Measurements from ENCODE around the gene CGB1.
"Not testable (repeated sequence)": the region's sequence is repeated elsewhere in the genome, so short reads cannot be mapped to it uniquely, and the experiment has no call there.

Gene CGB1

GRCh38 chr19:49020931-49021895 lies 15.5 kb downstream of the CGB1 start:
- DNase-seq (ENCODE audit: low read depth) = peak; percentile 54

GRCh38 chr19:49020342-49020741 lies 16.4 kb downstream of the CGB1 start:
- DNase-seq (ENCODE audit: low read depth) = no peak

- DNase-seq (ENCODE audit: low read depth) = no peak
Observed at GRCh38 chr19:49019242-49019932, 17.3 kb downstream of the CGB1 start.

GRCh38 chr19:49018388-49019241 lies 18.1 kb downstream of the CGB1 start:
- not testable (repeated sequence) for DNase-seq (ENCODE audit: low read depth)

GRCh38 chr19:49017666-49018351 lies 18.9 kb downstream of the CGB1 start:
- DNase-seq (ENCODE audit: low read depth) = peak; percentile 31

- no peak for DNase-seq (ENCODE audit: low read depth)
Observed at GRCh38 chr19:49017041-49017665, 19.5 kb downstream of the CGB1 start, which contains the start of gene LHB. Gene LHB, minus strand, starts transcription at chr19:49017091. Its CDS starts 10 bp downstream, at chr19:49017081.

GRCh38 chr19:49016067-49016839 lies 20.4 kb downstream of the CGB1 start:
- no peak for DNase-seq (ENCODE audit: low read depth)

GRCh38 chr19:49014870-49015255 lies 21.8 kb downstream of the CGB1 start:
- no peak for DNase-seq (ENCODE audit: low read depth)

GRCh38 chr19:49014123-49014869 lies 22.4 kb downstream of the CGB1 start:
- no peak for DNase-seq (ENCODE audit: low read depth)

GRCh38 chr19:49011194-49011593 lies 25.5 kb downstream of the CGB1 start:
- no peak for DNase-seq (ENCODE audit: low read depth)

- no peak for DNase-seq (ENCODE audit: low read depth)
Observed at GRCh38 chr19:49010453-49010852, 26.2 kb downstream of the CGB1 start.

- no peak for DNase-seq (ENCODE audit: low read depth)
Observed at GRCh38 chr19:49009828-49010227, 26.9 kb downstream of the CGB1 start.

- no peak for DNase-seq (ENCODE audit: low read depth)
Observed at GRCh38 chr19:49006905-49007304, 29.8 kb downstream of the CGB1 start.

- DNase-seq (ENCODE audit: low read depth) = no peak
Observed at GRCh38 chr19:49004964-49005614, 31.6 kb downstream of the CGB1 start.

- no peak for DNase-seq (ENCODE audit: low read depth)
Observed at GRCh38 chr19:49004133-49004532, 32.6 kb downstream of the CGB1 start.

GRCh38 chr19:48999481-49000325 lies 37.0 kb downstream of the CGB1 start:
- DNase-seq (ENCODE audit: low read depth) = peak; percentile 55

- DNase-seq (ENCODE audit: low read depth) = no peak
Observed at GRCh38 chr19:48997972-48998371, 38.7 kb downstream of the CGB1 start.

- no peak for DNase-seq (ENCODE audit: low read depth)
Observed at GRCh38 chr19:48994035-48994386, 42.7 kb downstream of the CGB1 start.
